Neural progenitor cell (in vitro differentiated cells): Measurements from ENCODE around the gene KIF26B. TPM values are rescaled to one million over a fixed set of nuclear protein-coding genes. Genes with fewer than 3 reads are reported as not detected.
A peak's percentile ranks its signal among the peaks of the same experiment; 100 is the strongest.

Experiments used
- DNase-seq: peaks from one replicate; pipeline ENCODE4 v3.0.0-alpha.2; 2016; ENCODE audit warnings: low spot score
- H2AFZ ChIP-seq: fragments of 200-600 bp; sonication (generic); replicated peaks from 2 replicates; pipeline ENCODE4 v1.6.1; 2016; ENCODE audit warnings: antibody characterized with exemption
- H3F3A ChIP-seq: fragments of 200-600 bp; sonication (generic); 2 replicates; pipeline ENCODE4 v1.6.1; 2016; ENCODE audit warnings: antibody characterized with exemption, low read depth
- H3K27ac ChIP-seq: fragments of 200-600 bp; sonication (generic); 2 replicates; pipeline ENCODE4 v1.5.1; 2016; ENCODE audit warnings: mild to moderate bottlenecking
- H3K27me3 ChIP-seq: fragments of 200-600 bp; sonication (generic); 2 replicates; pipeline ENCODE4 v1.6.1; 2016; ENCODE audit warnings: mild to moderate bottlenecking, moderate library complexity
- H3K36me3 ChIP-seq: fragments of 200-600 bp; sonication (generic); 2 replicates; pipeline ENCODE4 v1.5.1; 2016
- H3K4me1 ChIP-seq: fragments of 200-600 bp; sonication (generic); 2 replicates; pipeline ENCODE4 v1.6.1; 2016; ENCODE audit warnings: mixed run types
- H3K4me2 ChIP-seq: fragments of 200-600 bp; sonication (generic); 2 replicates; pipeline ENCODE4 v1.6.1; 2016
- H3K4me3 ChIP-seq: fragments of 200-600 bp; sonication (generic); 2 replicates; pipeline ENCODE4 v1.5.1; 2016
- H3K79me2 ChIP-seq: fragments of 200-600 bp; sonication (generic); 2 replicates; pipeline ENCODE4 v1.6.1; 2016; ENCODE audit warnings: low read depth
- H3K9ac ChIP-seq: fragments of 200-600 bp; sonication (generic); 2 replicates; pipeline ENCODE4 v1.6.1; 2016
- H3K9me3 ChIP-seq: fragments of 200-600 bp; sonication (generic); 2 replicates; pipeline ENCODE4 v1.5.1; 2016; ENCODE audit warnings: low read depth
- H4K20me1 ChIP-seq: fragments of 200-600 bp; sonication (generic); 2 replicates; pipeline ENCODE4 v1.6.1; 2016; ENCODE audit warnings: low read depth
- H3K27ac Mint-ChIP-seq: 3 replicates; pipeline ENCODE4 v1.8.0; 2021; ENCODE audit warnings: mixed read lengths
- H3K27me3 Mint-ChIP-seq: 2 replicates; pipeline ENCODE4 v1.8.0; 2022; ENCODE audit warnings: low read depth, mild to moderate bottlenecking, inconsistent platforms, moderate library complexity, mixed read lengths; ENCODE audit not compliant: insufficient read depth
- H3K36me3 Mint-ChIP-seq: 3 replicates; pipeline ENCODE4 v1.8.0; 2021; ENCODE audit warnings: mixed read lengths
- H3K4me1 Mint-ChIP-seq: 3 replicates; pipeline ENCODE4 v1.8.0; 2021; ENCODE audit warnings: mixed read lengths
- H3K4me3 Mint-ChIP-seq: 3 replicates; pipeline ENCODE4 v1.8.0; 2021; ENCODE audit warnings: mild to moderate bottlenecking, moderate library complexity, mixed read lengths
- H3K9me3 Mint-ChIP-seq: 3 replicates; pipeline ENCODE4 v1.8.0; 2020; ENCODE audit warnings: mixed read lengths
- CTCF ChIP-seq: fragments of 200-600 bp; sonication (generic); IDR thresholded peaks from 2 replicates; pipeline ENCODE4 v1.5.1; 2017; ENCODE audit warnings: antibody characterized with exemption, mild to moderate bottlenecking
- EZH2 ChIP-seq: fragments of 200-600 bp; sonication (generic); IDR thresholded peaks from 2 replicates; pipeline ENCODE4 v1.6.1; 2017; ENCODE audit warnings: antibody characterized with exemption, mild to moderate bottlenecking, moderate library complexity
- EZH2phosphoT487 ChIP-seq: fragments of 200-600 bp; sonication (generic); IDR thresholded peaks from 2 replicates; pipeline ENCODE4 v1.6.1; 2017; ENCODE audit warnings: antibody characterized with exemption
- total RNA-seq: library from RNA; depleted of rRNA; stranded (reverse); fragments of >200 nt; gene quantifications from 2 replicates; pipeline ENCODE4 v1.2.3, GENCODE V29; 2015; ENCODE audit warnings: low replicate concordance

The KIF26B gene
- total RNA-seq, 1 donor from 2014 or later: 0.47 TPM

GRCh38 chr1:245599371-245600174, 444.8 kb downstream of the KIF26B start:
- no peak overlapping the region for H2AFZ ChIP-seq
- Mint-ChIP-seq H3K27ac (peak overlapping the region; percentile 15), H3K36me3 (peaks cover 7% of the 10 kb centered on the region)

GRCh38 chr1:245600658-245601057, 445.9 kb downstream of the KIF26B start:
- H3K27ac Mint-ChIP-seq: no peak overlapping the region

More at GRCh38 chr1:245599371-245600174, 444.8 kb downstream of the KIF26B start:
- Histone ChIP-seq H4K20me1 (no peaks in the 10 kb centered on the region), H3K9ac (no peak overlapping the region), H3K36me3 (no peaks in the 10 kb centered on the region), H3K4me3 (no peak overlapping the region), H3K9me3 (no peaks in the 10 kb centered on the region), H3F3A (no peaks in the 10 kb centered on the region), H3K27ac (no peak overlapping the region), H3K4me1 (peaks cover 7% of the 10 kb centered on the region), H3K27me3 (no peaks in the 10 kb centered on the region), H3K79me2 (no peaks in the 10 kb centered on the region), H3K4me2 (peak overlapping the region; percentile 14)
- DNase-seq: no peak
- Mint-ChIP-seq H3K4me1 (peaks cover 12% of the 10 kb centered on the region), H3K4me3 (peak overlapping the region; percentile 2), H3K27me3 (no peaks in the 10 kb centered on the region), H3K9me3 (peaks cover 27% of the 10 kb centered on the region)
- TF ChIP-seq EZH2 (no peak), EZH2phosphoT487 (no peak), CTCF (no peak)

GRCh38 chr1:245603311-245603865, 448.6 kb downstream of the KIF26B start:
- H3K36me3 Mint-ChIP-seq: peaks cover 5% of the 10 kb centered on the region
- no peak overlapping the region for H2AFZ ChIP-seq
- H3F3A ChIP-seq: no peaks in the 10 kb centered on the region
- TF ChIP-seq EZH2phosphoT487 (no peak), CTCF (no peak), EZH2 (no peak)
- no peaks in the 10 kb centered on the region for H3K27me3 ChIP-seq
- H3K27me3 Mint-ChIP-seq: peaks cover 2% of the 10 kb centered on the region
- H3K4me2 ChIP-seq: no peak overlapping the region
- H3K9me3 Mint-ChIP-seq: peaks cover 2% of the 10 kb centered on the region
- no peaks in the 10 kb centered on the region for H4K20me1 ChIP-seq
- no peaks in the 10 kb centered on the region for H3K9me3 ChIP-seq
- H3K4me1 Mint-ChIP-seq: peaks cover 24% of the 10 kb centered on the region
- H3K79me2 ChIP-seq: no peaks in the 10 kb centered on the region
- H3K36me3 ChIP-seq: no peaks in the 10 kb centered on the region
- H3K9ac ChIP-seq: no peak overlapping the region
- no peak overlapping the region for H3K4me3 ChIP-seq
- no peak overlapping the region for H3K4me3 Mint-ChIP-seq
- no peak for DNase-seq
- H3K4me1 ChIP-seq: peaks cover 7% of the 10 kb centered on the region
- no peak overlapping the region for H3K27ac ChIP-seq
- no peak overlapping the region for H3K27ac Mint-ChIP-seq

More at GRCh38 chr1:245600658-245601057, 445.9 kb downstream of the KIF26B start:
- Mint-ChIP-seq H3K4me1 (peaks cover 19% of the 10 kb centered on the region), H3K27me3 (peaks cover 2% of the 10 kb centered on the region), H3K9me3 (peaks cover 18% of the 10 kb centered on the region), H3K36me3 (peaks cover 5% of the 10 kb centered on the region), H3K4me3 (no peak overlapping the region)
- Histone ChIP-seq H3K27me3 (no peaks in the 10 kb centered on the region), H3K4me3 (no peak overlapping the region), H4K20me1 (no peaks in the 10 kb centered on the region), H3K4me1 (peaks cover 7% of the 10 kb centered on the region), H3K9ac (no peak overlapping the region), H3K9me3 (no peaks in the 10 kb centered on the region), H3K4me2 (no peak overlapping the region), H3K36me3 (no peaks in the 10 kb centered on the region), H3F3A (no peaks in the 10 kb centered on the region), H3K27ac (no peak overlapping the region), H2AFZ (no peak overlapping the region), H3K79me2 (no peaks in the 10 kb centered on the region)
- no peak for TF ChIP-seq EZH2
- DNase-seq: no peak

- Histone ChIP-seq H4K20me1 (no peaks in the 10 kb centered on the region), H3K79me2 (no peaks in the 10 kb centered on the region), H3K9ac (no peak overlapping the region), H3K4me1 (no peaks in the 10 kb centered on the region), H3K9me3 (no peaks in the 10 kb centered on the region), H3K27me3 (no peaks in the 10 kb centered on the region), H2AFZ (no peak overlapping the region), H3K4me2 (no peak overlapping the region), H3K27ac (no peak overlapping the region), H3F3A (no peaks in the 10 kb centered on the region), H3K36me3 (no peaks in the 10 kb centered on the region), H3K4me3 (no peak overlapping the region)
- TF ChIP-seq CTCF (no peak), EZH2 (no peak), EZH2phosphoT487 (no peak)
- Mint-ChIP-seq H3K9me3 (no peaks in the 10 kb centered on the region), H3K27me3 (peaks cover 2% of the 10 kb centered on the region), H3K36me3 (peaks cover 5% of the 10 kb centered on the region), H3K4me3 (no peak overlapping the region), H3K4me1 (peaks cover 14% of the 10 kb centered on the region), H3K27ac (no peak overlapping the region)
- no peak for DNase-seq
These were observed 450.2 kb downstream of the KIF26B start for GRCh38 chr1:245604979-245605378.
